HG03457 (cell line): ENCODE results near the gene ZNF276.
"Not testable (repeated sequence)": the region's sequence is repeated elsewhere in the genome, so short reads cannot be mapped to it uniquely, and the experiment has no call there.

ENCODE experiments used
- ATAC-seq: cut with Tn5 transposase; IDR thresholded peaks from one replicate; pipeline ENCODE4 v1.9.1; 2021; ENCODE audit warnings: moderate number of reproducible peaks; ENCODE audit not compliant: unreplicated experiment

The ZNF276 gene

DNA sequence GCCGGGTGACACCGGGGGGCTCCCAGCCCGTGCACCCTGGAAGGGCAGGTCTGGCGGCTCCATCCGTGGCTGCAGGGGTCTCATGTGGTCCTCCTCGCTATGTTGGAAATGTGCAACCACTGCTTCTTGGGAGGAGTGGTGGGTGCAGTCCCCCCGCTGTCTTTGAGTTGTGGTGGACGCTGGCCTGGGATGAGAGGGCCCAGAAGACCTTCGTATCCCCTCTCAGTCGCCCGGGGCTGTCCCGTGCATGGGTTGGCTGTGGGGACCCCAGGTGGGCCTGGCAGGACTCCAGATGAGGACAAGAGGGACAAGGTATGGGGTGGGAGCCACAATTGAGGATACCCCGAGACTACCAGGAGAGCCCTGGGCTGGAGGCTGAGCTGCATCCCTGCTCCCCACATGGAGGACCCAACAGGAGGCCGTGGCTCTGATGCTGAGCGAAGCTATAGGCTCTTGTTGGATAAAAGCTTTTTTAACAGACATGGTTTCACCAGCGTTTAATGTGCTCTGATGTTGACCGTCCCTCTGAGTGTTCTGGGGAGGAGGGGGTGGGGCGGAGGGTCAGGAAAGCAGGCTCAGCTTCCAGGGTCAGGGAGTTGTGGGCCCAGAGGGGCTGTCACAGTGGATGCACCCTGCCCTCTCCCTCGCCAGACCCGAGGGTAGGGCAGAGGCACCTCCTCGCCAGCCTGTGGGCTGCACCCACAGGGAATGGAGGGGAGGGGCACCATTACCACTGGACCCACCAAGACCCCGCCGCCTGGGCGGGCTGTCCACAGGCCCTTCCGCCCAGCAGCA is 25.3 kb upstream of the ZNF276 start:
- ATAC-seq = no peak

DNA sequence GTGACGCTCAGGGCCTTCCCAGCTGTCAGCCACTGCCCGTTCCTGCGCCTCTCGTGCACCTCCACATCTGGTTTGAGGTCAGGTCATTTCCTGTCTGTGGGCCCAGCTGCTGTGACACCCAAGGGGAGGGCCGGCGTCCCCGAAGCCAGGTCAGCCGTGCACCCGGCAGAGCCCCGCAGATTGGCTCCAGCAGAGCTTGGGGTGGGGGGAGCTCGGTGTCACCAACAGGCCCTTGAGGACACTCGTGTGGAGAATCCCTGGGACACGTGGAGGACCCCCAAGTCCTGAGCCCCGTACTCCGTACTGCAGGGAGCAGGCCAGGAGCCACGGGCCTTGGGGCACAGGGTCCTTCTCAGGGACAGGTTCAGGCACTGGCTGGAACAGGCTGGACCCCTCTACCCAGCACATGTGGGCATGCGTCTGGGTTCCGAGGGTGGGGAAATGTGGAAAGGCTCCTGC is 24.6 kb upstream of the ZNF276 start:
- ATAC-seq = no peak

DNA sequence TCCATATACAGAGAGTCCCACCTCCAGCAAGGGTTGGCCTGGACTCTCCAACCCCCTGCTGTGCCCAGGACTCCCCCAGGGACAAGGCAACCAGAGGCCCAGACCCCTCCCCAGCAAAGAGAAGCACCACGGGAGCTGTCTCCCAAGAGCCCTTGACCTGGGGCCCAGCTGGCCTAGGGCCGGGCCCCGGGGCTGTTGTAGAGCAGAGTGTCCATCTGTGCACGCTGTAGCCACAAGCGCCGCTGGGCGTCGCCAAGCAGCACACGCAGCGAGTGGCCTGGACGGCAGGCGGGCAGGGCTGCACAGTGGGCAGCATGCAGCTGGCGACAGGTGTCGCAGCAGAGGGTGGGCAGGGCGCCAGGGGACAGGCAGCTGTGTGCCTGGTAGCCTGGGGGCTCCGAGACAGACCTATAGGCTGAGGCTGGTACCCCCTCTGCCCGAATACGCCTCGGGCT is 24.1 kb upstream of the ZNF276 start:
- ATAC-seq = no peak

GRCh38 chr16:89697616-89698331 is 23.6 kb upstream of the ZNF276 start:
- ATAC-seq = no peak

- not testable (repeated sequence) for ATAC-seq
These were observed 22.6 kb upstream of the ZNF276 start for GRCh38 chr16:89698717-89699116.

GRCh38 chr16:89699629-89700099 is 21.7 kb upstream of the ZNF276 start:
- peak; percentile 2 for ATAC-seq

DNA sequence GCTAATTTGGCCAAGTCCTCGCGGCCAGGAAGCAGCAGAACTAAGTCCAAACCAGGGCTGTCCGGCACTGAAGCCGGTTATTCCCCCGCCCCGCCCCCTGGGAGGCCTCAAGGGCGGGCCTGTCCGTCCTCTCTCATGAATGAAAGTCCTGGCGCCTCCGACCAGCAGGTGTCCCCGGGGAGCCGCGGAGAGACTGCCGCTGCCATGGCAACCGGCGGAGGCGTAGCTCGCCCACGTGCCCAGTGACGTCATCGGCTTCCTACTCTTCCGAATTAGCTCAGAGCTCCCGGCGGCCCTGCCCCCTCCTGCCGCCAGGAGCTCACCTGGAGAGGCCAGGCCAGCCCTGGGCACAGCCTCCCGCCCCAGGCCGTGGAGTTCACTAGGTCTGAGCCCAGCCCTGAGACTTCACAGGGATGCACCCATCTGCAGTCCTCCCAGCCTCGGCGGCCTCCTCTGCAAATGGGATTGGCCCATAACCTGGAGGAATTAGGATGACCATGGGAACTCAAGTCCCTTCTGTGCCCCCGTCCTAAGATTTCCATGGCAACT is 21.2 kb upstream of the ZNF276 start:
- ATAC-seq = peak; percentile 39

- ATAC-seq = no peak
These were observed 20.5 kb upstream of the ZNF276 start for GRCh38 chr16:89700649-89701424.

GRCh38 chr16:89701425-89702406 is 19.6 kb upstream of the ZNF276 start, which contains the start of gene SPATA2L:
SPATA2L (minus strand) TSS chr16:89701705; CDS start chr16:89701232, 473 bp downstream.
- peak; percentile 47 for ATAC-seq

- no peak for ATAC-seq
These were observed 17.1 kb upstream of the ZNF276 start for GRCh38 chr16:89704281-89704680.

DNA sequence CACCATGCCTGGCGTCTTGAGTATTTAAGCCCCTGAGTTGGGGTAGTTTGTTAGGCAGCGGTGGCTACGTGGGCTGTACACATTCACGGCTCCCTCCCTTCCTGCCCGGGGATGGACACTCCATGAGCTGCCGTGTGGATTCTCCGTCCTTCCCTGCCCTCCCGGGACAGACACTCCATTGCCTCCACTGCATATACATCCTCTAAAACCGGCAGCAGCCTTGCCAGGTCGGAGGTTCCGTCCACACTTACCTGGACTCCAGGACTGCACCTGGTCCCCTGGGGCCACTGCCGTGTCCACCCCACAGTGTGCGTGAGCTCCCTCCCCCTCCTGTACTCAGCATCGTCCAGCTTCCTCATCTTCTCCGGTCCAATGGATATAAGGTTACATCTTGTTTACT is 16.3 kb upstream of the ZNF276 start:
- no peak for ATAC-seq

DNA sequence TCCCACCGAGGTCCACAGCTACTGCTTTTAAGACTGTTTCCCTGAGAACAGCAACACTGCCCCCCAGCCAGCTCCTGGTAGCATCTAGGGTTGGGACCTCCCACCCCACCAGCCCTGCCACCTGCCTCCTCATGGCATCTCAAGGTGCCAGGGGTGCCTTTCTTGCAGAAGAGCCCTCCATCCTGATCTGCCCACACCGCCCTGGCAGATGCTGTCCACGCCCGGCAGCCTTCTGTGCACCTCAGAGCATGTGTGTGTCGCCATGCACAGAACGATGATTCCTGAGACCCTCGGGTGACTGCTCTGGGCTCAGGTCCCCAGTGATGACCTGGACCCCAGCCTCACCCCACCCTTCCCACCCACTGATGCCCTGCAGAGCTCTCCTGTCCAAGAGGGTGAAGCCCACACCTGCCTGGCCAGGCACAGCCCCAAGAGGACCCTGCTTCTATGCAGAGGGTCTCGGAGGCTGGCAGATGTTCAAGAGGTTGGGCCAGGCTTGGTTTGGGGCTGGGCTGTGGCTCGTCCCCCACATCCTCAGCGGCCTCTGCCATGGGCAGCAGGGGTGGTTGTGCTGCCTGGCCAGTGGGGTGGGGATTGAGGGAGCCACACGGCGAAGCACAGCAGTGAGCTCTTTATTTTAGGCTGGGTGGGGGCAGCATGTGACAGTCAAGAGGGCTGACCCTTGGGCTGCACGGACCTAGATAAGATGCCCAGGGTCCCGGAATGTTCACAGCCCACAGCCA is 14.6 kb upstream of the ZNF276 start:
- ATAC-seq = no peak

GRCh38 chr16:89707695-89708094 is 13.6 kb upstream of the ZNF276 start:
- ATAC-seq = no peak

GRCh38 chr16:89708481-89708931 is 12.8 kb upstream of the ZNF276 start:
- ATAC-seq = no peak

- ATAC-seq = no peak
These were observed 12.2 kb upstream of the ZNF276 start for GRCh38 chr16:89709166-89709565.

- ATAC-seq = no peak
These were observed 11.5 kb upstream of the ZNF276 start for GRCh38 chr16:89709716-89710432.

DNA sequence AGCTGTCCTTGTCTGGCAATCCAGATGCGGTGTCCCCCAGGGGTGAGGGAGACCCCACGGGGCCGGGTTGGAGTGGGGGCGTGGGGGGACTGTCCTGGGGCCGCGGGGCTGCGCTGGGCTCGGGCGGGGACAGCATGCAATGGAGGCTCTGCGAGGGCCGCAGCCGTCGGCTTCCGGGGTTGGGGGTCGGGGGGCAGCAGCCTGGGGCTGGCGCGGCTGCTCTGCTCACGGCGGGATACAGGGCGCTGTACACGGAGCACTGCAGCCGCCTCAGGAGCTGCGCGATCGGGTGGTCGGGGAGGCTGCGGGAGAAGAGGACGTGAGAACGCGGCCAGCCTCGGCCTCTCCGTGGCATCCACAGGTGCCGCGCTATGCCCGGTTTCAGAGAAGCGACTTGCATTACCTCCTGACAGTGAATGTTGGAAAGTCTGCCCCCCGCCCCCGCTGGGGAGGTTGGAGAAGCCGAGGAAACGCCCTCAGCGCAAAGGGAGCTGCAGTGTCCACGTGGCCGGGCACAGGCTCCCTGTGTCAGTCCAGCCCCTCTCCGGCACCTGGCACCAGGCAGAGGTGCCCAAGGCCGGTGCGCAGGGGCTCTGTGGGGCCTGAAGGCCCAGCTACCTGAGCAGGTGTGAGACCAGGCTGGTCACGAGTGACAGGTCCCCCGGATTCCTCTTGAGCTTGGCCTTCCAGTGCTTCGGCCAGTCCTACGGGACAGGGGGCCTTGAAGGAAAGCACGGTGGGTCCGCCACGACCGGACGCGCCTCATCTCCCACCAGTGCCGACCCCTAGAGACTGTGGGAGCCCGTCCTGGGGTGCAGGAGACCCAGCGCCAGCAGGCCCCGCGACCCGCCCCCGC is 10.4 kb upstream of the ZNF276 start:
- ATAC-seq = no peak
